GM15510 (cell line): Measurements from ENCODE around the gene NEK5.

Experiments used
- POLR2A ChIP-seq: IDR thresholded peaks from 3 replicates; pipeline ENCODE4 v1.6.1; 2011; ENCODE audit warnings: borderline replicate concordance; ENCODE audit not compliant: insufficient read length; ENCODE audit errors: extremely low read depth

The NEK5 gene

DNA sequence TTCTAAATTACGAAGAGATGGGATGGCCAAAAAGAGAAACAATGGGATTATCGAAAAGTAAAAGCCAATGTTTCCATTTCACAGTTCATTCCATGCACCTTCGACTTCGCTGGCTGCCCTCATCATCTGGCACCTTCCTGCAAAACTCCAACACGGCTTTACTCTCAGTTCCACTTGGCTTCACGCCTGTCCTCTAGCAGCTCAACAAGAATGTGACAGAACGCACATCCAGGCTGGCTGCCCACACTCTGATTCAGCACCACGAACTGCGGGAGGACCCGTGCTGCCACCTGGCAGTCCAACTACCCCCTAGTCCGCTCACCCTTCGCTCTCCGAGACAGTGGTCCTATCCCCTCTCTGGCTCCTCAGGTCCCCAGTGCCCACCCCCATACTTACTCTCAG is 129.4 kb downstream of the NEK5 start:
- TF ChIP-seq POLR2A, result no peak

DNA sequence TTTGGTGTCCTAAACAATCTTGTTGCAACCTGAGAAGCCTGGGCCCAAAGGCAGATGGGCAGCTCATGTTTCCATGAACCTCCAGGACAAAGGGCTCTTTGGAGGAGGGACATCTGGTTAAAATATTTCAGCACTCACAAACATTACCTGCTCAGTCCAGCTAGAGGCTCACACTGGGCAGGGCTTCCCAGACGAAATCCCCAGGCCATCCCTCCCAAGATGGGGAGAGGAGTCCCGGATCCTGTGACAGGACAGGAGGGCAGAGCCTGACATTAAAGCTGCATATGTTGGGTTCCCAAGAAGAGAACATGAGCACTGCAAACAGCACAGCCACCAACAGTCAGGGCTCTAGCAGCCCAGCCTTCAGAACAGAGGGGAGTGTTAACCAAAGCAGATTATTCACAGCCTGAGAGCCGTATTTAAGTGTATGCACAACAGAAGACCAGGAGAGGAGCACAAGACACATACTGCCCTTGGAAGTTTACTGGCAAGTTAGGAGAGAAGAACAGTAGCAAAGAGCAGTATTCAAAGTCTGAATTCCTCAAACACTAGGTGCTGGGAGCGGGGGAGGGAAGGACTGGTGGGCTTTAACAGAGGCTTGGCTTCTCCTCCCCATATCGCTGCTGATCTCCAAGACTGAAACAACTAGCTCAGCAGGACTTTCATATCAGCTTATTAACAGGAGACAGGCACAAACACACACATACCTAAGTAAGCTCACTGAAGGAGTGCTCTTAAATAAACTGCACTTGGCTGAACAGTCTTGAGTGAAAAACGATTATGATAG is 130.0 kb downstream of the NEK5 start:
- TF ChIP-seq POLR2A, result no peak

DNA sequence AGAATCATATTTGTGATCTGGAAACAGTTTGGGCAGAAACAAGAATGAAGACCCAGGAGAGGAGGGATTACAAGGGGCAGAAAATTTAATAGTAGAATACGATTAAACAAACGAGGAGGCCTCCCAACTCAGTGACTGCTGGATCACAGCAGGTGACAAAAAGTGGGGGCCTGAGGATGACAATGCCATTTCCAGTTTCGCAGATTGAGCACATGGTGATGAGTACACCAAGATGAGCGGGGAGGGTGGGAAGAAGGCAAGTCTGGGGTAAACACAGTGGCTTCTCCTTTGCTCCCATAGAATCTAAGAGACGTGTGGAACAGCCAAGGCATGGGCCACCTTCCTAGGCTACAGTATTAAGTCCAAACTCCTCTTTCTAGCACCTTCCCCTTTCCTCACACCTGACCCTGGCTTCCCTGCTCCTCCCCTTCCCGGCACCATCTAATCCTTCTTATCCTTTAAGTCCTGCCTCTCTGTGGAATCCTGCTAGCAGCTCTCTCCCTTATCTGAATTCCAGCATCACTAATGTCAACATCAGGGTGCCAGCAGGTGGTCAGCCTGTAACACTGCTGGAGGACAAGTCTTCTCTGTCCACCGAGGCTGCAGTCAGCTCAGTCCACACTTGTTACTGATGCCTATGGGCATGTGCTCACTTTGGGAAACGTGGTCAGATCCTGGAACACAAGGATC is 131.1 kb downstream of the NEK5 start:
- no peak for TF ChIP-seq POLR2A

DNA sequence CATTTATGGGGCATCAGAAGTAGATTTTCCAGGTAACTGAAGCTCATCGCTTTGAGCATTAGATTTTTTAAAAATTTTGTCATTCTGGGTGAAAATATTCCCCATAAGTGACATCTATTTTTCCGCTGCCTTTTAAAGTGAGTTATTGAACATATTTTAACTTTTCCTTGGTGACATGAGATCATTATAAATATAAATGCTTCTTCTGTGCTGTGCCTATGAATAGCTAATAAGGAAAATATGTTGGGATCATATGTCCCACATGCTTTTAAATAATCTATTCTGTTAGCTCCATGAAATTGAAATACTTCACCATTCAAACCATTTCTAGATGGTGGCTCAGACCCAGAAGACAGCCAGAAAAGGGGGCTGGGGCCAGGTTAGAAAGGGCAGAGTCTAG is 131.7 kb downstream of the NEK5 start:
- no peak for TF ChIP-seq POLR2A

DNA sequence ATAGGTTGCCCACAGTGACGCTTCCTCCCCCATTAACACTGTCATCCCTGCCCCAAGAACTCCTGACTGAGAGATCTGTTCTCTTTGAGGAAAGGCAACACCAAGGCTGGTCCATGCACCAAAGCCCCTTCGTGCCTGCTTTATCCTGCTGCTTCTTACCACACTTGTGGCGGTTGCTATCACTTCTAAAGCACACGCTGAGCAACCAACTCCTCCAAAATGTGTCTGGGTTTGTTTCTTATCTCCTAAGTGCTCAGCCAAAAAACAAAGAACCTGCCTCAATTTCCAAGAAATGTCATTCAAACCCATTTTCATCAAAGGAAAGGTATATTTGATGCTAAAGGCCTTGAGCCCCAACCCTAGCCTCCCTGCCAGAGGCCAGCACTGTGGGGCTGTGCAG is 132.2 kb downstream of the NEK5 start:
- no peak for TF ChIP-seq POLR2A

DNA sequence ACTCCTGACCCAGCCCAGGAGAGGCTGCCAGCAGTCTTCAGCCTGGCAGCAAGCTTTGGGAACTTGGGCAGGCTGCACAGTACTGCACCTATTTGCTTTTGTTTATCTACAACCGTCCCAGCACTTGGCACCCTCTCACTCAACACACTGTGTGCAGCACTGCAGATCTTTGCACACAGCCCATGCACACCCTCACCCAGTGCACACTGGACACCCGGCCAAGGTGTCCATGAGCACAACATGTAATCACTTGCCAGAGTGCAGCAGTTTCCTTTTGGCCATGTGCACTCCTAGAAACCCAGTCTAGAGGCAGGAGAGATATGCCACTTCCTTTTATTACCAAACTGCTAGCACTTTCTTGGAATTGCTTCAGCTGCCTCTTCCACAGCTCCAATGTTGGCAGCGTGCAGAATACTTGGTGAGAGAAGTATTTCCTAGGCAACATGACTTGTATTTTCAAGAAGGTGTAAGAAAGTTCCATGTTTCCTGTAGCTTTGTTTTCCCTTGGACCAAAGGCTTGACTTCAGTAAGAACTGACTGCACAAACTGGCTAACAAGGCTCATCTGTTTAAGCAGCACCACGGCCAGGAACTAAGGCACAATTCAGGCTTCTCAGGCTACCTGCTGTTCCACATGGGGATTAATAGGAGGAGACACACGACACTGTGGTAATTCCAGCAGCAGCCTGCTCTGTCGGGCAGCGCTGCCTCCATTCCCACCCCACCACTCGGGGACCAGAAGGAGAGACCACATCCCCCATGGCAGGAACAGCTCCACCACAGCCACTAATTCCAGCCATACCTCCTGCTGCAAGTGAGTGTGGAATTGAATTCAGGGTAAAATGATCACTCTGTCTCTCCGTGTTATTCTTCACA is 133.0 kb downstream of the NEK5 start:
- no peak for TF ChIP-seq POLR2A

DNA sequence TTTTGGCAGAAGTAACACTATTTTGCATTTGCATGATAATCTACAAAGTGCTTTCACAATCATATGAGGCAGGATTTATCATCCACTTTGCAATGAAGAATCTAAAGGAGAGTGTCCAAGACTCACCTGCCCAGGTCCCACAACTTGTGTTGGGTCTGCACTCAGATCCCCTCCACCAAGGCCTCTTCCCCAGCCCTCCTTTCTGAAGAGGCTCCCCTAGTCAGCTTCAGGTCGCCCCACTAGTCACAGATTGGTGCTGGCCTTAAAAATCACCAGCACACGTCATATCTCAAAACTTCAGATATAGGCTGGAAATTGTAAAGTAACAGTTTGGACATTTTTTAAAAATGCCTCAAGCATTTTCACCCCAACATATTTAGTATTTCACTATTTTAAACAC is 135.2 kb downstream of the NEK5 start:
- no peak for TF ChIP-seq POLR2A

DNA sequence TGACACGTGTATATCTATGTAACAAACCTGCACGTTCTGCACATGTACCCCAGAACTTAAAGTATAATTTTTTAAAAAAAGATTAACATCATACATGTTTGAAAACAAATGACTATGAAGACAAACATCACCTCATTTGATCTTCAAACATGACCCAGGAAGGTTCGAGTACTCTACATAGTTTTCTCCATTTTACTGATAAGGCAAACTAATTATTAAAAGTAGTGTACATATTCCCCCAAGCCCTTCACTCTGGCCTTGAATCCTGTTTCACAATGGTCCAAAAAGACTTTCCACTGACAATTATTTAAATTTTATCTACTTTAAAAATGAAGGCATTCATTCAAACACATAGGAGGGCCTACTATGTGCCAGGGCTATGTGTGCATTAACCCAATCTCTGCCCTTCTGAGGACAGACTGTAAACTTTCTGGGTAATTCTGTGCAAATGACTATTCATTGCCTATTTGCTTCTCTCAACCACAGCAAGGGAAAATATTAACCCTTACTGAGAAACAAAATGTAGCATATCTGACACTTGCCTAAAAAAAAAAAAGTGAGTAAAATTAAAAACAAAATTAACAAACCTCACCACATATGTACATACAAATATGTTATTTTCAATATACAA is 139.8 kb downstream of the NEK5 start:
- no peak for TF ChIP-seq POLR2A
